Measurements from ENCODE around the gene CRY1. TPM values are rescaled to one million over a fixed set of nuclear protein-coding genes. Genes with fewer than 3 reads are reported as not detected.

The CRY1 gene
- polyA plus RNA-seq, 1 experiment: 13.7 TPM

- TF ChIP-seq CTCF (IDR thresholded peaks at IDR 0.05; ENCODE audit: low read depth, low read length): no peak
- Histone ChIP-seq H3K27ac (ENCODE audit: low read depth, low read length) (no peak overlapping the region), H3K27me3 (ENCODE audit: control insufficient read depth, insufficient read depth, low read length) (no peaks in the 10 kb centered on the region), H3K4me3 (ENCODE audit: low read depth, low read length) (no peak overlapping the region), H3K9me3 (ENCODE audit: control insufficient read depth, insufficient read depth, low read length) (no peaks in the 10 kb centered on the region)
- POLR2A ChIA-PET: no interaction called here
- no peak for DNase-seq (ENCODE audit: low read depth, low spot score)
- CTCF ChIA-PET: no interaction called here
Measured at GRCh38 chr12:107064243-107064642, 29.1 kb downstream of the CRY1 start.

- no peak overlapping the region for H3K27ac ChIP-seq (ENCODE audit: low read depth, low read length)
- TF ChIP-seq CTCF (IDR thresholded peaks at IDR 0.05; ENCODE audit: low read depth, low read length): no peak
- POLR2A ChIA-PET: no interaction called here
- no peaks in the 10 kb centered on the region for H3K27me3 ChIP-seq (ENCODE audit: control insufficient read depth, insufficient read depth, low read length)
- no peaks in the 10 kb centered on the region for H3K9me3 ChIP-seq (ENCODE audit: control insufficient read depth, insufficient read depth, low read length)
- CTCF ChIA-PET: interaction anchor here (1.0 kb wide), 1 partner anchor 66 kb away, joined by 4 read pairs; no protein-coding TSS in a partner anchor
- no peak overlapping the region for H3K4me3 ChIP-seq (ENCODE audit: low read depth, low read length)
- no peak for DNase-seq (ENCODE audit: low read depth, low spot score)
Measured at GRCh38 chr12:107058190-107058589, 35.2 kb downstream of the CRY1 start.

- no peak for DNase-seq (ENCODE audit: low read depth, low spot score)
- ChIA-PET CTCF (interaction anchor here (3.3 kb wide), 1 partner anchor 35 kb away, joined by 10 read pairs; no protein-coding TSS in a partner anchor), POLR2A (interaction anchor here (0.6 kb wide), 1 partner anchor 16 kb away, joined by 4 read pairs; no protein-coding TSS in a partner anchor)
- no peak for TF ChIP-seq CTCF (IDR thresholded peaks at IDR 0.05; ENCODE audit: low read depth, low read length)
- Histone ChIP-seq H3K9me3 (ENCODE audit: control insufficient read depth, insufficient read depth, low read length) (no peaks in the 10 kb centered on the region), H3K27me3 (ENCODE audit: control insufficient read depth, insufficient read depth, low read length) (no peaks in the 10 kb centered on the region), H3K27ac (ENCODE audit: low read depth, low read length) (no peak overlapping the region), H3K4me3 (ENCODE audit: low read depth, low read length) (no peak overlapping the region)
Measured at GRCh38 chr12:107057071-107057834, 36.1 kb downstream of the CRY1 start.

GRCh38 chr12:107053709-107054108, 39.6 kb downstream of the CRY1 start:
- CTCF ChIA-PET: interaction anchor here (0.9 kb wide), 1 partner anchor 51 kb away, joined by 3 read pairs; no protein-coding TSS in a partner anchor
- H3K4me3 ChIP-seq (ENCODE audit: low read depth, low read length): no peak overlapping the region
- DNase-seq (ENCODE audit: low read depth, low spot score): no peak
- POLR2A ChIA-PET: no interaction called here
- no peaks in the 10 kb centered on the region for H3K27me3 ChIP-seq (ENCODE audit: control insufficient read depth, insufficient read depth, low read length)
- TF ChIP-seq CTCF (IDR thresholded peaks at IDR 0.05; ENCODE audit: low read depth, low read length): no peak
- no peaks in the 10 kb centered on the region; the same call in 1 of the 2 replicates for H3K9me3 ChIP-seq (ENCODE audit: control insufficient read depth, insufficient read depth, low read length)
- no peak overlapping the region for H3K27ac ChIP-seq (ENCODE audit: low read depth, low read length)

- Histone ChIP-seq H3K4me3 (ENCODE audit: low read depth, low read length) (no peak overlapping the region), H3K9me3 (ENCODE audit: control insufficient read depth, insufficient read depth, low read length) (no peaks in the 10 kb centered on the region; the same call in 1 of the 2 replicates), H3K27ac (ENCODE audit: low read depth, low read length) (no peak overlapping the region), H3K27me3 (ENCODE audit: control insufficient read depth, insufficient read depth, low read length) (no peaks in the 10 kb centered on the region)
- ChIA-PET CTCF (no interaction called here), POLR2A (no interaction called here)
- DNase-seq (ENCODE audit: low read depth, low spot score): no peak
- TF ChIP-seq CTCF (IDR thresholded peaks at IDR 0.05; ENCODE audit: low read depth, low read length): no peak
Measured at GRCh38 chr12:107045186-107045585, 48.2 kb downstream of the CRY1 start.
